IPS-20b (cell line): Measurements from ENCODE around the gene ESRRB.

Source experiments
- H3K27ac ChIP-seq: one replicate; pipeline ENCODE4 v1.5.1; 2013; ENCODE audit warnings: low read length
- H3K27me3 ChIP-seq: 2 replicates; pipeline ENCODE4 v1.6.1; 2013; ENCODE audit warnings: mild to moderate bottlenecking, low read length, inconsistent platforms; ENCODE audit not compliant: insufficient read depth
- H3K36me3 ChIP-seq: 2 replicates; pipeline ENCODE4 v1.6.1; 2013; ENCODE audit warnings: low read depth, mild to moderate bottlenecking, inconsistent platforms, low read length, moderate library complexity; ENCODE audit not compliant: insufficient read depth
- H3K4me1 ChIP-seq: 2 replicates; pipeline ENCODE4 v1.6.1; 2013; ENCODE audit warnings: mild to moderate bottlenecking, control low read depth, inconsistent platforms, low read length, moderate library complexity; ENCODE audit not compliant: insufficient read depth
- H3K4me3 ChIP-seq: 2 replicates; pipeline ENCODE4 v1.5.1; 2013; ENCODE audit warnings: mild to moderate bottlenecking, low read length, inconsistent platforms
- H3K9ac ChIP-seq: 2 replicates; pipeline ENCODE4 v1.6.1; 2013; ENCODE audit warnings: low read depth, mild to moderate bottlenecking, inconsistent platforms, low read length, moderate library complexity
- H3K9me3 ChIP-seq: 2 replicates; pipeline ENCODE4 v1.6.1; 2013; ENCODE audit warnings: mild to moderate bottlenecking, low read depth, low read length, inconsistent platforms; ENCODE audit not compliant: insufficient read depth

The ESRRB gene

GRCh38 chr14:76463105-76463504 is 87.2 kb downstream of the ESRRB start:
- Histone ChIP-seq H3K9ac (no peak overlapping the region), H3K27me3 (no peaks in the 10 kb centered on the region), H3K27ac (no peak overlapping the region), H3K4me1 (no peaks in the 10 kb centered on the region), H3K4me3 (no peak overlapping the region), H3K36me3 (no peaks in the 10 kb centered on the region), H3K9me3 (no peaks in the 10 kb centered on the region)

- no peaks in the 10 kb centered on the region for H3K4me1 ChIP-seq
- no peaks in the 10 kb centered on the region for H3K36me3 ChIP-seq
- H3K27me3 ChIP-seq, result no peaks in the 10 kb centered on the region
- H3K9me3 ChIP-seq, result no peaks in the 10 kb centered on the region
- no peak overlapping the region for H3K27ac ChIP-seq
- no peak overlapping the region for H3K4me3 ChIP-seq
- H3K9ac ChIP-seq, result no peak overlapping the region
These were observed 88.9 kb downstream of the ESRRB start for GRCh38 chr14:76464856-76465255.

GRCh38 chr14:76465664-76466063 is 89.7 kb downstream of the ESRRB start:
- no peak overlapping the region for H3K4me3 ChIP-seq
- no peaks in the 10 kb centered on the region for H3K9me3 ChIP-seq
- no peak overlapping the region for H3K27ac ChIP-seq
- H3K27me3 ChIP-seq, result no peaks in the 10 kb centered on the region
- H3K36me3 ChIP-seq, result no peaks in the 10 kb centered on the region
- no peaks in the 10 kb centered on the region for H3K4me1 ChIP-seq
- H3K9ac ChIP-seq, result no peak overlapping the region

GRCh38 chr14:76467711-76468155 is 91.8 kb downstream of the ESRRB start:
- Histone ChIP-seq H3K36me3 (no peaks in the 10 kb centered on the region), H3K27ac (no peak overlapping the region), H3K9me3 (no peaks in the 10 kb centered on the region), H3K27me3 (no peaks in the 10 kb centered on the region), H3K4me1 (no peaks in the 10 kb centered on the region), H3K9ac (no peak overlapping the region), H3K4me3 (no peak overlapping the region)

GRCh38 chr14:76472199-76472723 is 96.3 kb downstream of the ESRRB start:
- Histone ChIP-seq H3K27ac (no peak overlapping the region), H3K4me1 (no peaks in the 10 kb centered on the region), H3K9me3 (no peaks in the 10 kb centered on the region), H3K9ac (no peak overlapping the region), H3K27me3 (no peaks in the 10 kb centered on the region), H3K36me3 (no peaks in the 10 kb centered on the region), H3K4me3 (no peak overlapping the region)

GRCh38 chr14:76473481-76474263 is 97.7 kb downstream of the ESRRB start:
- H3K9ac ChIP-seq, result no peak overlapping the region
- H3K27me3 ChIP-seq, result no peaks in the 10 kb centered on the region
- no peaks in the 10 kb centered on the region for H3K36me3 ChIP-seq
- no peaks in the 10 kb centered on the region for H3K4me1 ChIP-seq
- no peaks in the 10 kb centered on the region for H3K9me3 ChIP-seq
- no peak overlapping the region for H3K27ac ChIP-seq
- H3K4me3 ChIP-seq, result no peak overlapping the region

- Histone ChIP-seq H3K4me3 (no peak overlapping the region), H3K27me3 (no peaks in the 10 kb centered on the region), H3K9ac (no peak overlapping the region), H3K9me3 (no peaks in the 10 kb centered on the region), H3K4me1 (no peaks in the 10 kb centered on the region), H3K27ac (no peak overlapping the region), H3K36me3 (no peaks in the 10 kb centered on the region)
These were observed 104.5 kb downstream of the ESRRB start for GRCh38 chr14:76480426-76480825.

- H3K27me3 ChIP-seq, result no peaks in the 10 kb centered on the region
These were observed 108.4 kb downstream of the ESRRB start for GRCh38 chr14:76484355-76484754.

GRCh38 chr14:76486251-76486743 is 110.4 kb downstream of the ESRRB start:
- Histone ChIP-seq H3K4me1 (no peaks in the 10 kb centered on the region; the same call in 1 of the 2 replicates), H3K36me3 (no peaks in the 10 kb centered on the region), H3K4me3 (no peak overlapping the region), H3K27ac (no peak overlapping the region), H3K27me3 (no peaks in the 10 kb centered on the region), H3K9me3 (no peaks in the 10 kb centered on the region), H3K9ac (no peak overlapping the region)

More at GRCh38 chr14:76484355-76484754, 108.4 kb downstream of the ESRRB start:
- Histone ChIP-seq H3K36me3 (no peaks in the 10 kb centered on the region), H3K9me3 (no peaks in the 10 kb centered on the region), H3K27ac (no peak overlapping the region), H3K4me3 (no peak overlapping the region), H3K9ac (no peak overlapping the region), H3K4me1 (no peaks in the 10 kb centered on the region; the same call in 1 of the 2 replicates)

GRCh38 chr14:76488551-76488950 is 112.6 kb downstream of the ESRRB start:
- Histone ChIP-seq H3K9me3 (no peaks in the 10 kb centered on the region), H3K9ac (no peak overlapping the region), H3K4me1 (no peaks in the 10 kb centered on the region; the same call in 1 of the 2 replicates), H3K27me3 (no peaks in the 10 kb centered on the region), H3K4me3 (no peak overlapping the region), H3K27ac (no peak overlapping the region), H3K36me3 (no peaks in the 10 kb centered on the region)

GRCh38 chr14:76489667-76490066 is 113.7 kb downstream of the ESRRB start:
- Histone ChIP-seq H3K9me3 (no peaks in the 10 kb centered on the region), H3K27ac (no peak overlapping the region), H3K4me1 (no peaks in the 10 kb centered on the region; the same call in 1 of the 2 replicates), H3K36me3 (no peaks in the 10 kb centered on the region), H3K4me3 (no peak overlapping the region), H3K27me3 (no peaks in the 10 kb centered on the region), H3K9ac (no peak overlapping the region)

GRCh38 chr14:76490111-76490510 is 114.2 kb downstream of the ESRRB start:
- H3K9ac ChIP-seq, result no peak overlapping the region
- no peaks in the 10 kb centered on the region; the same call in 1 of the 2 replicates for H3K4me1 ChIP-seq
- H3K4me3 ChIP-seq, result no peak overlapping the region

More at GRCh38 chr14:76490111-76490510, 114.2 kb downstream of the ESRRB start:
- Histone ChIP-seq H3K9me3 (no peaks in the 10 kb centered on the region), H3K27ac (no peak overlapping the region), H3K36me3 (no peaks in the 10 kb centered on the region), H3K27me3 (no peaks in the 10 kb centered on the region)
